C4-2B (cell line): ENCODE data around the gene GRK5.

Experiments used
- ZFX ChIP-seq: fragments of 450-650 bp; IDR thresholded peaks from 2 replicates; pipeline ENCODE4 v1.6.1; 2017
- TF ChIP-seq, protein P1 (sequence below): fragments of 450-650 bp; conservative IDR thresholded peaks from 2 replicates; pipeline ENCODE4 v1.5.1; 2017; ENCODE audit warnings: mild to moderate bottlenecking

DNA sequence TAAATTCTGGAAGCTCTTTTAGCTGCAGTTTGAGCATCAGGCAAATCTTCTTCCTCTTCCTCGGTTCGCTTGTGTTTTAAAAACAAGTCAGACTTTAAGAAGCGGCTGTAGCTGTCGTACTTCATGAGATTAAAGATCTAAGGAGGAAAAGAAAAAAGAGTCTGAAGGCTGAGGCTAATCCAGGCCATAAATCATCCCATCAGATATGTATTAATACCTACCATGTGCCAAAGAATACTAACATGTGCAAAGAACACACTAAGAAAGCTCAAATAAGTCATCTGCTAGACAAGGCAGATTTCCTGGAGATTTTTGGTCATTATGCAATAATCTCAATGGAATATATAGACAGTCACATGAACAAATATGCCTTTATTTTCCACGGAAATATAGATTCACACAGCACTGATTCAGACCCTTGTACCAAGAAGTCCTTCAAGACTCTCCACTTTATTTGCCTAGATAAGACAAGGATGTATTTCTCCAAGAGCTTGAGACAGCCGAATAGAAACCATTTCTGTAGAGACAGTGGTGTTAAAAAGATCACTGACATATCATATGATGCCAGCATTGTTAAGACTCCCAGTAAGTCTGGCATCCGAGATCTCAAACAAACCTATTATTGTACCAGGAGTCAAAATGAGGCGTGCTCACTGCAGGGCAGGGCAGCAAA is 292.9 kb downstream of the GRK5 start:
- TF ChIP-seq, protein P1, sequence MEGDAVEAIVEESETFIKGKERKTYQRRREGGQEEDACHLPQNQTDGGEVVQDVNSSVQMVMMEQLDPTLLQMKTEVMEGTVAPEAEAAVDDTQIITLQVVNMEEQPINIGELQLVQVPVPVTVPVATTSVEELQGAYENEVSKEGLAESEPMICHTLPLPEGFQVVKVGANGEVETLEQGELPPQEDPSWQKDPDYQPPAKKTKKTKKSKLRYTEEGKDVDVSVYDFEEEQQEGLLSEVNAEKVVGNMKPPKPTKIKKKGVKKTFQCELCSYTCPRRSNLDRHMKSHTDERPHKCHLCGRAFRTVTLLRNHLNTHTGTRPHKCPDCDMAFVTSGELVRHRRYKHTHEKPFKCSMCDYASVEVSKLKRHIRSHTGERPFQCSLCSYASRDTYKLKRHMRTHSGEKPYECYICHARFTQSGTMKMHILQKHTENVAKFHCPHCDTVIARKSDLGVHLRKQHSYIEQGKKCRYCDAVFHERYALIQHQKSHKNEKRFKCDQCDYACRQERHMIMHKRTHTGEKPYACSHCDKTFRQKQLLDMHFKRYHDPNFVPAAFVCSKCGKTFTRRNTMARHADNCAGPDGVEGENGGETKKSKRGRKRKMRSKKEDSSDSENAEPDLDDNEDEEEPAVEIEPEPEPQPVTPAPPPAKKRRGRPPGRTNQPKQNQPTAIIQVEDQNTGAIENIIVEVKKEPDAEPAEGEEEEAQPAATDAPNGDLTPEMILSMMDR, result no peak
- TF ChIP-seq ZFX, result no peak
